Duodenal mucosa (tissue), 2 donors: ENCODE data around the gene YARS2.

Experiments used
- H3K27ac ChIP-seq: one replicate; pipeline ENCODE4 v1.7.0; 2013; ENCODE audit warnings: low read depth, low read length
- H3K27me3 ChIP-seq, 2 donors: one replicate each; pipeline ENCODE4 v1.7.0; 2013; ENCODE audit warnings: low read length in 2 of 2, control low read depth in 1 of 2; ENCODE audit not compliant: insufficient read depth in 2 of 2, control insufficient read depth in 1 of 2
- H3K36me3 ChIP-seq, 2 donors: one replicate each; pipeline ENCODE4 v1.7.0; 2013; ENCODE audit warnings: low read length in 2 of 2, control low read depth in 1 of 2; ENCODE audit not compliant: insufficient read depth in 2 of 2, control insufficient read depth in 1 of 2
- H3K4me1 ChIP-seq, 2 donors: one replicate each; pipeline ENCODE4 v1.7.0; 2013; ENCODE audit warnings: low read length in 2 of 2, control low read depth in 1 of 2; ENCODE audit not compliant: insufficient read depth in 2 of 2, control insufficient read depth in 1 of 2
- H3K4me3 ChIP-seq, 2 donors: one replicate each; pipeline ENCODE4 v1.7.0; 2013; ENCODE audit warnings: low read length in 2 of 2, low read depth in 1 of 2
- H3K9ac ChIP-seq, 2 donors: one replicate each; pipeline ENCODE4 v1.7.0; 2013; ENCODE audit warnings: low read length in 2 of 2, low read depth in 1 of 2
- H3K9me3 ChIP-seq, 2 donors: one replicate each; pipeline ENCODE4 v1.7.0; 2013; ENCODE audit warnings: low read length in 2 of 2, control low read depth in 1 of 2; ENCODE audit not compliant: control insufficient read depth in 1 of 2

The YARS2 gene

DNA sequence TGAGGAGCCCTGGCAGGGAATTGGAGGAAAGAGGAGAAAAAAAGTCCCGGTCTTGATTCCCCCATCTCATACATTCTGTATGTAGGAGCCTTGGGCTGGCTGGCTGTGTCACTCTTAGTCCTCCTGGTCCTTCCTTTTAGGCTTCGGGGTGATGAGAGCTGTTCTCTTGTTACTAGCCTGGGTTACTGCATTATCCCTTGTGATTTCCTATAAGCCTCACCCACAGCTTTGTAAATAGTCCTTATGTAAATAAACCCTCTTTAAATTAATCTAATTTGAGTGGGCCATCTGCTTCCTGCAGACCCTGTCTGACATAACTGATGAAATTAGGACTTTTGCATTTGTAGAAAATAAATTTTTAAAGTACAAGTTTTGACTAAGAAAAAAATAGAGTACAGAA, 57.4 kb downstream of the YARS2 start:
- H3K4me1 ChIP-seq = no peaks in the 10 kb centered on the region
- H3K9ac ChIP-seq = no peak overlapping the region
- H3K9me3 ChIP-seq = no peaks in the 10 kb centered on the region
- peaks cover 3 to 5% of the 10 kb centered on the region in 2 donors for H3K36me3 ChIP-seq
- no peak overlapping the region for H3K4me3 ChIP-seq
- H3K27ac ChIP-seq = no peak overlapping the region
- no peaks in the 10 kb centered on the region for H3K27me3 ChIP-seq

DNA sequence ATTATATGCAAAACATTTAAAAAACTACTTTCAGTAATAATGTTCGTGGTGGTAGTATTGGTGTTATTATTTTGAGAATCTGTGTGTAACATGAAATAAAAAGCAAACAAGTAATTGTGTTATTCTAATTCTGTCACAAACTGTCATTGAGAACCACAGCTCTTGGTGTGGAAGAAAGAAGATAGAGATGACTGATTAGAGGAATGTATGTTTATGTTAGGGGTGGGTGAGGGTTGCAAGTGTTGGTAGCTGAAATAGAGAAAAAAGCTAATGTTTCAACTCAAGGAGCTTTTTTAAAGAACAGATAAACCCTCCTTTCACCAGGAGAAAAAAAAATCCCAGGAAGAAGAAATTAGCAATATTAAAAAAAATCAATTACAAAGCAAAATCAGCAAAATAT, 58.3 kb downstream of the YARS2 start:
- Histone ChIP-seq H3K4me3 (no peak overlapping the region), H3K27ac (no peak overlapping the region), H3K36me3 (peaks cover 3 to 5% of the 10 kb centered on the region in 2 donors), H3K27me3 (no peaks in the 10 kb centered on the region), H3K4me1 (no peaks in the 10 kb centered on the region), H3K9me3 (no peaks in the 10 kb centered on the region), H3K9ac (no peak overlapping the region)
